SW 1271 (cell line): Measurements from ENCODE around the gene CRYGN.

ENCODE experiments used
- DNase-seq, 2 experiments: peaks; one replicate each; lab custom pipeline; 2025; lab: John Stamatoyannopoulos, UW

The CRYGN gene

GRCh38 chr7:151406886-151407583 lies 32.9 kb downstream of the CRYGN start:
- no peak for DNase-seq

GRCh38 chr7:151406051-151406875 lies 33.7 kb downstream of the CRYGN start:
- no peak for DNase-seq

DNA sequence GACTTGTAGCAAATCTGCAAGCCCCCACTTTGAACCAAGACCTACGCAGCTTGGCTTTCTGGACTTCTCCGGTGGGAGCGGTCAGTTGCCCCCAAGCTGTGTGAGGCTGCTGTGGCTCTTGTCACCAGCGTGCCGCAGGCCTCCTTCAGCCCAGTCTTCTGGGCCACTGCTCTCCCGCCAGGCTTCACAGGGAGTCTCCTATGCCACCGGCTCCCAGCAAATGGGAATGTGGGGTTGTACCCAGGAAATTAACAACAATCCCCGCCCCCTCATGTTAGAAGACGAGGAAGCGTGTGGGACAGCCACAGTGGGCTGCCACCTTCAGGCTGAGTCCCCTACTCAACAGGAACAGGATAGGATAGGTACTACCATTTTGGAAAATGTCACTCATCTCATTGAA lies 34.4 kb downstream of the CRYGN start:
- no peak for DNase-seq

- no peak for DNase-seq
Observed at GRCh38 chr7:151405056-151405455, 34.9 kb downstream of the CRYGN start.

DNA sequence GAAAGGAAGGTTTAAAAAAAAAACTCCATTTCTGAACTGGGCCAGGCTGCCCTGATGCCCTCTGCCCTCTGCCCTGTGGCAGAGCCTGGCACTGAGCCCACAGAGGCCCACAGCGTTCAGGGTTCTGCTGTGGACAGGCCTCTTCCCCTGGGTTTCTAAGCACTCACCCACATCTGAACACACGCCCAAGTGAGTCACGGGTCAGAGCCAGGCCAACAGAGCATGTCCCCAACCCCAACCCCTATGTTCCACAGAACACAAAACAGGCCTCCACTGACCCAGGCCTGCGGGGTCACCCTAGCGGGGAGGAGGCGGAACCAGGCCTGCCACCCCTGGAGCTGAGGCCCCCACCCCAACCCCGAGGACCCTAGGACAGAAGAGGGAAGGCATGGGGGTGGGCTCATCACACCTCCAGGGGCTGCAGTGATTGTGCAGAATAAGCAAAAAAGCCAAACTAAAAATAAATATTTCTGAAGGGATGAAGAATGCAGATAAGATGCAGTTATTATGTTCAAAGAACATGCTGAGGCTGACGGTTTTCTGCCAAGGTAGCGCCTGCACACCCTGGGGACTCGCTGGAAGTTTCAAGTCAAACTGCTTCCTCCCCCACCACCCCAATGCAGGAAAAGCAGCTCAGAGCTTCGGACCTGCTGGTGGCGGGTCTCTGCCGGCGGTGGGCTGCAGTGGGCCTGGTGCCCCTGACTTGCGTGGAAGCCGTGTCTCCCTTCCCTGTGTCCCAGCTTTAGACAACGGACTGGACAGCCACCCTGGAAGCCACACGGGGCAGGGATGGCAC lies 35.5 kb downstream of the CRYGN start:
- no peak for DNase-seq

GRCh38 chr7:151403764-151404163 lies 36.2 kb downstream of the CRYGN start:
- no peak for DNase-seq

DNA sequence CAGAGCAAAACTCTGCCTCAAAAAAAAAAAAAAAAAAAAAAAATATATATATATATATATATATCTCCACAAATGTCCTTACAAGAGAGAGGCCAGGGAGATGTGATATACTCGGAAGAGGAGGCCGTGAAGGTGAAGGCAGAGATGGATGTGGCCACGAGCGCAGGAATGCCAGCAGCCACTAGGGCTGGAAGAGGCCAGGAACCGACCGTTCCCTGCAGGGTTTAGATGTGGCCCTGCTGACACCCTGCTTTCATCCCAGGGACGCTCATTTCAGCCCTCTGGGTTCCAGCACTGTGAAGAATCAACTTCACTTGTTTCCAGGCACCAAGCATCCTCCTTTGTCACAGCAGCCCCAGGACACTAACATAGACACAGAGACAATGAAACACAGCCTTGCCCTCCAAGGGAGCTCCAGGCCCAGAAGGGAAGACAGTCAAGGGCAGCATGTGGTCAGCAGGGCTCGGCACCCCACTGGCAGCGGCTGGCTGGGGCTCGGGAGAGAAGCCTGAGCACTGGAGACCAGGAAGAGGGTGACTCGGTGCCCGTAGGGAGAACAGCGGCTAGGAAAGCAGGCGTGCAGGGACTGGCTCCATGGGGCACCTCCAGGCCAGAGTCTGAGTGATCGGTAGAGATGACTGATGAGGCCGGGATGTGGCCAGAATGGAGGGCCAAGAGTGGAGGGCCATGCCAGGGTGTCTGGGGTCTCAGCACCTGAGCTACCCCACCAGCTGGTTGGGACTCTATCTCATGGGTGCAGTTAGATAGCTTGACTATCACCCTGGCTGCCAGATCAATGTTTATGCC lies 37.7 kb downstream of the CRYGN start:
- DNase-seq = no peak

DNA sequence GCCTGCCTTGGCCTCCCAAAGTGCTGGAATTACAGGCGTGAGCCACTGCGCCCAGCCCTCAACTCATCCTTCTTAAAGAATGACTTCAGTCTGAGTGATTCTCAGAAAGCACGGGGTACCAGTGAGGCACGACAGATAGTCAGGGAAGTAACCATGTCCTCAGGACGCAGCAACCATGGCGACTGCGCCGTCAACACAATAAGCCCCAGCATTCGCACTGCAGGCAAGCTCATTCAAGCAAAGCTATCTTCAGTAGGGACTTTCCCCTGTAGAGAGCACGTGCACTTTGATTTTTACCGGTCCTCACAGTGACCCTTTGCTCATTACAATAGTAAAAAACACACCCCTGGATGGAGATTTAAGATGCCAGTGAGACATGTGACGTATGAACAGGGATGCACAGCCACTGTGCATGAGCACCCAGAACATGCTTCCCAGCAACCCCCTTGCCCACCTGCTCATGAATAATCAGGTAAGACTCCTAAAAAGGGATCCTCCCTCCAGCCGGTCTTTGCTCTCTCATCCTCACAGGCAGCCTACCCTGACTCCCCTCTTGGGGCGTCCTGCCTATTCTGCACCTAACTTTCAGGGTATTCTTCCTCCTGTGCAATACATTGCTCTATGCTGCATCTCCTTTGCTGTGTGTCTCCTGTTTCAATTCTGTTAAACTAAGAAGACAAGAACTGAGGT lies 39.2 kb downstream of the CRYGN start:
- DNase-seq = no peak

DNA sequence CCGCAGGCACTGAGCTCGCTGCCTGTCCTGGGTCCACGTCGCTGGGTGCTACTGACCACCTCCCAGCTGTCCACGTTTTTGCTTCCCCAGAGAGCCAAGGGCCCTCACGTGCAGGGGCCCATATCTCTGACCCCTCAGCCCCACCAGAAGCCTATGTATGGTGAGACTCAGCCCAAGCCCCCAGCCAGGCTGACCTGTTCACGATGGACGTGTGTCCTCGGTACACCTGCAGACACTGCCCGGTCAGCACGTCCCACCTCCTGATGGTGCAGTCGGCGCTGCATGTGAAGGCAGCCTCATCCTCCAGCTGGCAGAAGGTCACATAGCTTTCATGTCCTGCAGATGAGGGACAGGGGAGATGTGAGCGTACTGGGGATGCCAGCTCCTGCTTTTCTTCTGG lies 40.0 kb downstream of the CRYGN start:
- DNase-seq = no peak

- no peak for DNase-seq
Observed at GRCh38 chr7:151399305-151399601, 40.7 kb downstream of the CRYGN start.

- DNase-seq = no peak
Observed at GRCh38 chr7:151398446-151399304, 41.3 kb downstream of the CRYGN start.

GRCh38 chr7:151397026-151397425 lies 42.9 kb downstream of the CRYGN start:
- DNase-seq = no peak

GRCh38 chr7:151396328-151396970 lies 43.5 kb downstream of the CRYGN start:
- DNase-seq = no peak

GRCh38 chr7:151395036-151395367 lies 44.9 kb downstream of the CRYGN start:
- no peak for DNase-seq

DNA sequence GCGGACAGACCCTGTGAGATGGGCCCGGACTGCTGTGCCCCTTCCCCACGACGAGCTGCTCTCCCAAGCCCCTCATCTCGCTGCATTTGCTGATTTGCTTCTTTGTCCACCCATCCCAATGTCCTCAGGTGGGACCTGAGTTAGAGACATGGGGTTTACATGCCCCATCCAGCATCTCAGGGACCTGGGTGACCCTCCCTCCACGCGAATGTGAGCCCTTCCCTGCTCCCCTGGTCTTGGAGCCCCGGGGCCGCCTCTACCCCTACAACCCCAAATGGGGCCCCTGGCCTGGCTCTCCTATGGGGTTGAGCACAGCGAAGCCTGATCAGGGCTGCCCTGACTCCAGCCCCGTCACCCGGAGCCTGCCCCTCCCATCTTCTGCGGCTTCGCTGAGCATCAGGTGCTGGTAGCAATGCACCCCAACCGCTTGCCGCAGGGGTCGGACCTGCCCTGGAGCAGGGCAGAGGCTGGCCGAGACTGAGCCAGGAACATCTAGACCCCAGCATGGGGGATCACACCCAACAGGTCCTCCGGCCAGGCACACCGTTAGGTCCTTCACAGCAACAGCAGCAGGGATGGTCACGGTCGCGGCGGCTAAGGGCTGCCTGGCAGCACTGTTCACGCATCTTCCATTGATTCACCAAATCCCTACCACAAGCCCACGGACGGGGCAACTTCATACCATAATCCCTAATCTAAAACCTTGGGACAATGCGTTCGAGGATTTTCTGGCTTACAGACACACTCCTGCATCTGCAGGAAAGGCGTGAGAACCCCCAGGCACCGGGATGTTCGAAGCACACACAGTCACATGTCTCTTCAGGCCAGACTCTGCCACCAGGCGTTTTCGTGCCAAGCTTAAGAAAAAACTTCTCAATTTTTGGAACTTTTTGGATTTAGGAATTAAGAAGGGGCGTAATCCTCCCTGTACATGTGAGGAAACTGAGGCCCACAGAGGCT lies 45.6 kb downstream of the CRYGN start:
- no peak for DNase-seq

- DNase-seq = no peak
Observed at GRCh38 chr7:151393031-151393977, 46.6 kb downstream of the CRYGN start.

- no peak for DNase-seq
Observed at GRCh38 chr7:151392426-151392825, 47.5 kb downstream of the CRYGN start.

GRCh38 chr7:151392002-151392401 lies 47.9 kb downstream of the CRYGN start:
- no peak for DNase-seq
